ENCODE data around the gene GPR152. TPM values are rescaled to one million over a fixed set of nuclear protein-coding genes. Genes with fewer than 3 reads are reported as not detected.

GPR152 gene
- polyA plus RNA-seq, 3 donors = not detected

- intact Hi-C loops (cut with micrococcal nuclease) = loop anchor here (1.0 to 5.0 kb wide), 5 partner anchors 33 to 67 kb away; partner anchors contain the start of genes PPP1CA (in 1 of the 2), RPS6KB2 (in 1 of the 2) and TBC1D10C (in 1 of the 2)
- Histone ChIP-seq H3K9ac (ENCODE audit: insufficient read depth, low read length, poor library complexity, severe bottlenecking) (peak overlapping the region; percentile 72), H3K4me1 (ENCODE audit: control insufficient read depth in 1 of 2, insufficient read depth in 2 of 2, low read length in 2 of 2) (peaks cover 21 to 38% of the 10 kb centered on the region in 2 donors), H3K9me3 (replicated peaks in 1 of 2; ENCODE audit: control insufficient read depth in 1 of 2, insufficient read depth in 1 of 2, low read length in 2 of 2) (no peaks in the 10 kb centered on the region), H4K20me1 (ENCODE audit: insufficient read depth, low read length) (no peaks in the 10 kb centered on the region), H3K79me2 (ENCODE audit: insufficient read depth, low read length) (peaks cover 7% of the 10 kb centered on the region), H3K4me3 (replicated peaks in 1 of 3; ENCODE audit: low read depth in 2 of 3, low read length in 3 of 3) (peak overlapping the region; percentile 52 to 88 (median 63)), H3K27ac (ENCODE audit: low read depth in 1 of 2, low read length in 2 of 2) (peak overlapping the region; percentile 41 to 90), H3K27me3 (ENCODE audit: control insufficient read depth in 2 of 2, insufficient read depth in 2 of 2, low read length in 2 of 2) (no peaks in the 10 kb centered on the region), H2AFZ (ENCODE audit: insufficient read depth, low read depth, low read length, poor library complexity, severe bottlenecking) (peak overlapping the region; percentile 96), H3K4me2 (replicated peaks; ENCODE audit: extremely low read depth, low read length, poor library complexity, severe bottlenecking) (peak overlapping the region; percentile 92), H3K36me3 (replicated peaks in 1 of 2; ENCODE audit: control insufficient read depth in 1 of 2, insufficient read depth in 2 of 2, low read length in 2 of 2) (no peaks in the 10 kb centered on the region)
- WGBS (ENCODE audit: insufficient coverage) = 21% methylated on average over 9 of the region's 9 CpGs
- no peak for DNase-seq
- Mint-ChIP-seq H3K27me3 (ENCODE audit: low read depth in 3 of 3) (peaks cover 0 to 12% (median 5%) of the 10 kb centered on the region in 3 donors), H3K9me3 (no peaks in the 10 kb centered on the region), H3K4me3 (peak overlapping the region; percentile 69 to 85), H3K4me1 (peaks cover 25% of the 10 kb centered on the region), H3K27ac (peak overlapping the region in 5 of 7 donors; percentile 75 to 85 (median 79)), H3K36me3 (peaks cover 0 to 2% of the 10 kb centered on the region in 2 donors)
- peak; percentile 21 for TF ChIP-seq CTCF (IDR thresholded peaks at IDR 0.05)
These were observed 16.9 kb upstream of the GPR152 start for GRCh38 chr11:67469508-67469811.

- Histone ChIP-seq H4K20me1 (ENCODE audit: insufficient read depth, low read length) (no peaks in the 10 kb centered on the region), H3K9ac (ENCODE audit: insufficient read depth, low read length, poor library complexity, severe bottlenecking) (peak within 1 kb of the TSS; percentile 72), H3K4me2 (replicated peaks; ENCODE audit: extremely low read depth, low read length, poor library complexity, severe bottlenecking) (peak within 1 kb of the TSS; percentile 92), H3K9me3 (replicated peaks in 1 of 2; ENCODE audit: control insufficient read depth in 1 of 2, insufficient read depth in 1 of 2, low read length in 2 of 2) (no peaks in the 10 kb centered on the region), H3K4me1 (ENCODE audit: control insufficient read depth in 1 of 2, insufficient read depth in 2 of 2, low read length in 2 of 2) (peaks cover 26 to 43% of the 10 kb centered on the region in 2 donors), H3K27me3 (ENCODE audit: control insufficient read depth in 2 of 2, insufficient read depth in 2 of 2, low read length in 2 of 2) (no peaks in the 10 kb centered on the region), H3K27ac (ENCODE audit: low read depth in 1 of 2, low read length in 2 of 2) (peak within 1 kb of the TSS; percentile 41 to 90), H2AFZ (ENCODE audit: insufficient read depth, low read depth, low read length, poor library complexity, severe bottlenecking) (peak within 1 kb of the TSS; percentile 96), H3K4me3 (replicated peaks in 1 of 3; ENCODE audit: low read depth in 2 of 3, low read length in 3 of 3) (peak within 1 kb of the TSS; percentile 63 to 88 (median 66)), H3K79me2 (ENCODE audit: insufficient read depth, low read length) (peaks cover 7% of the 10 kb centered on the region), H3K36me3 (replicated peaks in 1 of 2; ENCODE audit: control insufficient read depth in 1 of 2, insufficient read depth in 2 of 2, low read length in 2 of 2) (no peaks in the 10 kb centered on the region)
- 0% methylated on average over 71 of the region's 76 CpGs for WGBS (ENCODE audit: insufficient coverage)
- Mint-ChIP-seq H3K4me1 (peaks cover 29% of the 10 kb centered on the region), H3K36me3 (peaks cover 0 to 2% of the 10 kb centered on the region in 2 donors), H3K4me3 (peak within 1 kb of the TSS; percentile 79 to 92), H3K27ac (peak within 1 kb of the TSS in 5 of 7 donors; percentile 75 to 85 (median 79)), H3K27me3 (ENCODE audit: low read depth in 3 of 3) (peaks cover 0 to 10% (median 5%) of the 10 kb centered on the region in 3 donors), H3K9me3 (peaks cover 0 to 2% (median 0%) of the 10 kb centered on the region in 7 donors)
- DNase-seq = peak; percentile 89 to 90 (median 90)
- intact Hi-C loops (cut with micrococcal nuclease) = loop anchor here (1.0 to 5.0 kb wide), 5 partner anchors 33 to 67 kb away; partner anchors contain the start of genes PPP1CA (in 1 of the 2), RPS6KB2 (in 1 of the 2) and TBC1D10C (in 1 of the 2)
- peak; percentile 59 for TF ChIP-seq CTCF (IDR thresholded peaks at IDR 0.05)
These were observed 16.4 kb upstream of the GPR152 start, which contains the start of gene TMEM134 for GRCh38 chr11:67468759-67469507. TMEM134 (minus strand) TSS chr11:67469251; CDS start chr11:67469192, 59 bp downstream.

Measured in CD14-positive monocyte (primary cell).